ENCODE results near the gene MOB3A.

MOB3A gene

GRCh38 chr19:2126879-2127518 is 30.9 kb upstream of the MOB3A start:
- FAIRE-seq (no peak), DNase-seq (ENCODE audit: insufficient read length, low spot score) (no peak)

DNA sequence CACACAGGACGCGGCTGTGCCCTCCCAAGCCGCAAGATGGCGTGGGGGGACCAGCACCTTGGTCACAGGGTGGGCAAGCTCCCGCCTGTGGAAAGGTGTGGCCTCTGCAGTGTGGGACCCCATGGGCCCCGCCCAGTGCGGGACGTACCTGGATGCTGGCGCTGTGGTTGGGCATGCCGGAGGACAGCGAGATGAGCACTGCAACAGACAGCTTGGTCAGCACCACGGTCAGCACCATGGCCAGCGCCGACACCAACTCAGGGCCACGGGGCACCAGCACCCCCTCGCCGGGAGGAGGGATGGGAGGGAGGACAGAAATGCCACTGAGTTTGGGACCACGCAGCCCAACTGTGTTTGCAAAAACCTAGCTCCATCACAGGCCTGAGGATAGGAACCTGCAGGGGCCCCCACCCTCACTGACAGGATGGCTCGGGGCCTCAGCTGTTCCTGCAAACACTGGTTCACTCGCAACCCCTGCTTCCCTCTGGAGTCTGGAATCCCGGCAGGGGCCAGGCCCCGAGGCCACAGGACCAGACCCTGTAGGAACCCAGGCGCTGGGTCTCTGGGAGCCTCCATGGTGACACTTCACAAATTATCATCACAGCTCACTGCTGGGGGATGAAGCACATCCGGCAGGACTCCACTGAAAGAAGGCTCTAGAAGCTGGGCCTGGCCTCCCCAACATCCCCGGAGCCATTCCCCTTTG is 27.7 kb upstream of the MOB3A start:
- FAIRE-seq (no peak), DNase-seq (ENCODE audit: insufficient read length, low spot score) (no peak)

GRCh38 chr19:2122982-2123381 is 26.9 kb upstream of the MOB3A start:
- FAIRE-seq = no peak

DNA sequence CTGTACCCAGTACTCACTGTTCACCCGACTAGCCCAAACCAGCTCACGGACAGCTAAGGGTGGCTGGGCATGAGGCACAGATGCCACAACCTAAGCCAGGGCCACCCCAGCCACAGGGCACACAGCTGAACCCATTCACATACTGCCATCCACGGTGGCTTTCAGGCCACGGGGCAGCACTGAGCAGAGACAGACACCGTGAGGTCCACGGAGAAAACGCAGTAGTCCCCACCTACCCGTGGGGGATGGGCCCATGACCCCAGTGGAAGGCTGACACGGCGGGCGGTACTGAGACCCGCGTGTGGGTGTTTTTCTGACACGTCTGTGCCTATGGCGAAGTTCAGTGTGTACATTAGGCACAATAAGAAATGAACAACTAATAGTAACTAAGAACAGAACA is 26.1 kb upstream of the MOB3A start:
- DNase-seq (ENCODE audit: insufficient read length, low spot score) = no peak
- FAIRE-seq = no peak

More at GRCh38 chr19:2122982-2123381, 26.9 kb upstream of the MOB3A start:
- no peak for DNase-seq (ENCODE audit: insufficient read length, low spot score)

GRCh38 chr19:2121416-2122051 is 25.4 kb upstream of the MOB3A start:
- FAIRE-seq = no peak
- DNase-seq (ENCODE audit: insufficient read length, low spot score) = no peak

- DNase-seq (ENCODE audit: insufficient read length, low spot score) (no peak), FAIRE-seq (no peak)
These were observed 24.7 kb upstream of the MOB3A start for GRCh38 chr19:2120821-2121220.

GRCh38 chr19:2119921-2120785 is 24.0 kb upstream of the MOB3A start:
- FAIRE-seq (no peak), DNase-seq (ENCODE audit: insufficient read length, low spot score) (no peak)

- no peak for FAIRE-seq
- no peak for DNase-seq (ENCODE audit: insufficient read length, low spot score)
These were observed 22.3 kb upstream of the MOB3A start for GRCh38 chr19:2118438-2118837.

GRCh38 chr19:2117215-2117960 is 21.3 kb upstream of the MOB3A start:
- FAIRE-seq (no peak), DNase-seq (ENCODE audit: insufficient read length, low spot score) (no peak)

GRCh38 chr19:2116507-2116906 is 20.4 kb upstream of the MOB3A start:
- no peak for FAIRE-seq
- DNase-seq (ENCODE audit: insufficient read length, low spot score) = no peak

DNA sequence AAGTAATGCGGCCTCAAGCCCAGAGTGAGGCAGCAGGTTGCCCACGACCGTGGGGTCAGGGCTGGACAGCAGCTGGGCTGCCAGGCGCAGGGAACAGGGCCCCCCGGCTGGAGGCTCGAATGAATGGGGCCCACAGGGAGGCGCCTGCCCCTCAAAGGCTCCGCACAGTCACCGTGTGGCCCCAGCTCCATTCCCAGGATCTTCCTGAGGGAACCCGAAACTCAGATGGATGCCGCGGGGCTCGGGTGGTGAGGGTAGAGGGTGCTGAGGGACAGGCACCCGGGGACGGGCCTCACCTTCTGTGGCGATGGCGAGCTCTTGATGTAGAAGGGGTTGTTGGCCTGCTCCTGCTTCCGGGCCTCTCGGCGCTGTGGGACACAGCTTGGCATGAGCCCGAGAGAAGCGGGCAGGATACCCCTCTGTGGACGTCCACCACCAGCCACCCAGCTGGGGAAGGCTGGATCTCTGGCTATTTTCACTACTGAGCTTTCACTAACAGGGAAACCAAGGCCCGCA is 19.8 kb upstream of the MOB3A start:
- DNase-seq (ENCODE audit: insufficient read length, low spot score) = no peak
- no peak for FAIRE-seq

DNA sequence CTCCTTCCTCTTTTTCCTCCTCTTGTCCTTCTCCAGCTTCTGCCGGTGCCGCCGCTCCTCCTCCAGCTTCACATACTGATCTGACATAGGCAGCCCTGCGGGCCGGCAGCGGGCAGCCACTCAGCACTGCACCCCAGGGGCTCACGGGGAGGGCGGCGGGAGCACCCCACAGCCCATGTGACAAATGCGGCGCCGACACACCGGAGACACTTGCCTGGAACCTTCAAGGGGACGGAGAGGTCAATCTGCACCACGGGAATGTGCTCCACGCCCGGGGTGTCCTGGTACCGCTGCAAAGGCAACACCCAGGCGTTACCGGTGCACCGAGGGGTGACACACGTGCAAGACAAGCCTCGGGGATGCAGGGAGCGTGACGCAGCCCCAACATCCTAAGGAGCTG is 19.2 kb upstream of the MOB3A start:
- FAIRE-seq (no peak), DNase-seq (ENCODE audit: insufficient read length, low spot score) (no peak)

DNA sequence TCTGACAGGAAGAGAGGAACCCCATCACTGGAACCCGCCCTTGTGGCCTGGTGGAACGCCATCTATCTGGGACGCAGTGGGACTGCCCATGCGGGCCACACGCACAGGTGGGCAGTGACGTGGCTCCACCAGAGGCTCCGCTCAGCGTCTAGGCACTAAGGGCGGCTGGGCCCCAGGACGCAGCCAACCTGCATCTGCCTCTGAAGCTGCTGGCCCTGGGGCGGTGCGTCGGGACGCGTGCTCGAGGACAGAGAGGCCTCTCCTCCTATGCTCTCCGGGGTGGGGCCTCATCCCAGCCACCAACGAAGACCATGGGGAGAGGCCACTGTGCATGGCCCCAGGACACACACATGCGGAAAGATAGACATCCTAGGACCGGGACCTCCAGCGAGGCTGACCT is 18.7 kb upstream of the MOB3A start:
- FAIRE-seq = no peak

GRCh38 chr19:2114218-2114617 is 18.1 kb upstream of the MOB3A start:
- FAIRE-seq (no peak), DNase-seq (ENCODE audit: insufficient read length, low spot score) (no peak)

More for the DNA sequence above, 18.7 kb upstream of the MOB3A start:
- no peak for DNase-seq (ENCODE audit: insufficient read length, low spot score)

DNA sequence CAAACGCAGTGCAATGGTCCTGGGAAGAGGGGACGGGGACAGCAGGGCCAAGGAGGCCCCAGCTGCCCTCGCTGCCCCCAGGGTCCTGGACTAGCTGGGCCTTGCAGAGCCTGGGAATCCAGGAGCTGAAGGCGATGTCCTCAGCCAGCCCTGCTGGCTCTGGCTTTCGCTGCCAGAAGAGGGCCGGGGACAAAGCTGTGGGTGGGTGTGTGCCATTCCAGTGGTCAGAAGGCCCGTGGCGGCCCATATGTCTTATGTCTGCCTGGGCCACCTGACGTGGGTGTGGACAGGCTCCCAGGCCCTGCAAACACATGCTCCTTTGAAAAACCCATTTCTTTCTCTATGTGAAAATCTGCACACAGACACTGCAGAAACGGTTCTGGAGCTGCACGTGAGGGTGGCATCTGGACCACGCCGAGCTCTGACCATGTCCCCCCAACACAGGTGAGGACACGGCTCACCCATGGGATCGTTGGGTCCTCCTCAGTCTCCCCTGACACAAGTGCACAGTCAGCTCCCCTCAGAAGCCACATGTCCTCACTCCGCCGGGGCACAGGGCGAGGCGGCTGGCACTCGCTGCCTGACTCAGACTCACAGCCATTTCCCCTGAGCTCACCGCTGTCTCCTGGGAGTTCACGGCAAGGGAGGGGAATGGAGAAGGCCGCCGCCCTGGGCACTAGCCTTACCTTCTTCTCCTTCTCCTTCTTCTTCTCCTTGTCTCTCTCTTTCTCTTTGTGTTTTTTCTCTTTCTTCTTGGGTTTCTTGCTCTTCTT is 17.5 kb upstream of the MOB3A start:
- DNase-seq (ENCODE audit: insufficient read length, low spot score) = no peak
- FAIRE-seq = no peak

DNA sequence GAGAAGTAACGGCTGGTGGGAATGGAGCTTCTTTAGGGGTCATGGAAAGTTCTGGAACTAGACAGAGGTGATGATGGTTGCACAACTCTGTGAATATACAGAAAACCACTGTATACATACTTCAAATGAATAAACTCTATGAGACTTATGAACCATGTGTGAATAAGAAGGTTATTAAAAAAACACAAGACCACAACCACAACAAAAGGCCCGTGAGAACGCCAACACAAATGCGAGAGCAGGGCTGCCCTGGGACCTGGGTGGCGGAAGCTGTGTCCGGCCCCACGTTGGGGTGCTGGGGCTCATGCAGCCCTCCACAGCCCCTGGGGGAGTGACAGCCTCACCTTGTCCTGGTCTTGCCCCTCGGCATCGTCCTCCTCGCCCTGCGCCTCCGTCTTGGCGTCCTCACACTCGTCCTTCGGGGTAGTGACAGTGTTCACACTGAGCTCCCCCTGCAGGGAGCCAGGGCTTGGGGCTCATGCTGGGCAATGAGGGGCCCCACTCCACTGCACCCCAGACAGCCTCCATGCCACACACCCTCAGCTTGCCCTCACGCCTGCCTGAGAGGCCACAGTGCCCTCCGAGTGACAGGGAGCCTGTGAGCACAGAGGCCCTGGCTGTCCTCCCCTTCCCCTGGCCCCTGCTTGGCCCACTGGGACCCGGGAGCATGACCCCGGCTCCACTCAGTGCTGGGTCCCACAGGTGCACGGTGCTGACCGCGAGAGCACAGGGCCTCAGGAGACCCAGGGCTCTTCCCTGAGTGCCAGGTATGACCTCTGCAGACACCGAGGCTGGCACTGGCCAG is 16.6 kb upstream of the MOB3A start:
- no peak for DNase-seq (ENCODE audit: insufficient read length, low spot score)

DNA sequence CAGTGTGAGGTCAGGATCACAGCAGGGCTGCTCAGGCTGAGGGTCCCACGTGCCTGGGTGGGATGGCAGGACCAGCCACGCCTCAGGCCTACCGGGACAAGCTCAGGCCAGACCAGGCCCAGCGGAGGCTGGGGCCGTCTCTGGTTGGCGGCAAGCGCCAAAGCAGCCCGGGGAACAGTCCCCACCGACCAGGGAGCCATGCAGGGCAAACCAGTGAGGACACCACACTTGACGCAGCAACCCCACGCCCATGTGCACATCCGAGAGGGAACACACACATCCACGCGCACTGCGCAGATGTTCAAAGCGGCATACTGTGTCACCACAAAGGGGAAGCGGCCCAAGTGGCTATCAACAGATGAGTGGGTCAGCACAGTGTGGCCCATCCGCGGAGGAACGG is 15.8 kb upstream of the MOB3A start:
- FAIRE-seq (no peak), DNase-seq (ENCODE audit: insufficient read length, low spot score) (no peak)

More for the DNA sequence above, 16.6 kb upstream of the MOB3A start:
- no peak for FAIRE-seq

- no peak for FAIRE-seq
- no peak for DNase-seq (ENCODE audit: insufficient read length, low spot score)
These were observed 15.3 kb upstream of the MOB3A start for GRCh38 chr19:2111425-2111824.

GRCh38 chr19:2110822-2111221 is 14.7 kb upstream of the MOB3A start:
- no peak for FAIRE-seq

More at GRCh38 chr19:2110822-2111221, 14.7 kb upstream of the MOB3A start:
- no peak for DNase-seq (ENCODE audit: insufficient read length, low spot score)
